CD14-positive monocyte (primary cell): ENCODE results near the gene SRGAP2. TPM values are rescaled to one million over a fixed set of nuclear protein-coding genes. Genes with fewer than 3 reads are reported as not detected.
"Not testable (repeated sequence)": the region's sequence is repeated elsewhere in the genome, so short reads cannot be mapped to it uniquely, and the experiment has no call there.

Experiments
- DNase-seq, 3 donors: peaks; one replicate each; pipeline ENCODE4 v3.0.0-alpha.2; 2011 to 2022
- H2AFZ ChIP-seq: 2 replicates; pipeline ENCODE4 v1.6.0; 2012; ENCODE audit warnings: mild to moderate bottlenecking, low read depth, low read length, inconsistent platforms; ENCODE audit not compliant: insufficient read depth, poor library complexity, severe bottlenecking
- H3K27ac ChIP-seq, 2 donors: 1 replicate in 1 of 2; 2 replicates in 1 of 2; pipeline ENCODE4 v1.5.1; 2012 to 2013; ENCODE audit warnings: low read length in 2 of 2, control low read depth in 1 of 2, inconsistent platforms in 1 of 2, low read depth in 1 of 2, mild to moderate bottlenecking in 1 of 2
- H3K27me3 ChIP-seq, 2 donors: one replicate each; pipeline versions ENCODE4 v1.6.0 to v1.6.1; 2011 to 2013; ENCODE audit warnings: low read length in 2 of 2; ENCODE audit not compliant: control insufficient read depth in 2 of 2, insufficient read depth in 2 of 2
- H3K36me3 ChIP-seq, 2 donors: replicated peaks in 1 of 2; 1 replicate in 1 of 2; 2 replicates in 1 of 2; pipeline versions ENCODE4 v1.5.1 to v1.6.1; 2012 to 2013; ENCODE audit warnings: low read length in 2 of 2, control low read depth in 1 of 2, inconsistent platforms in 1 of 2, mild to moderate bottlenecking in 1 of 2; ENCODE audit not compliant: insufficient read depth in 2 of 2, control insufficient read depth in 1 of 2
- H3K4me1 ChIP-seq, 2 donors: 1 replicate in 1 of 2; 2 replicates in 1 of 2; pipeline versions ENCODE4 v1.5.1 to v1.6.1; 2012 to 2013; ENCODE audit warnings: low read length in 2 of 2, control low read depth in 1 of 2, inconsistent platforms in 1 of 2, mild to moderate bottlenecking in 1 of 2, moderate library complexity in 1 of 2; ENCODE audit not compliant: insufficient read depth in 2 of 2, control insufficient read depth in 1 of 2
- H3K4me2 ChIP-seq: replicated peaks from 2 replicates; pipeline ENCODE3; 2012; ENCODE audit warnings: low read length, moderate library complexity, mild to moderate bottlenecking; ENCODE audit not compliant: poor library complexity, severe bottlenecking; ENCODE audit errors: extremely low read depth
- H3K4me3 ChIP-seq, 3 experiments: fragments of 200-600 bp in 1 of 3; sonication (generic) in 1 of 3; replicated peaks in 1 of 3; 1 replicate in 2 of 3; 2 replicates in 1 of 3; pipeline ENCODE4 v1.5.1; 2011 to 2013; ENCODE audit warnings: low read length in 3 of 3, mild to moderate bottlenecking in 3 of 3, control low read depth in 2 of 3, low read depth in 2 of 3, inconsistent platforms in 1 of 3, moderate library complexity in 1 of 3
- H3K79me2 ChIP-seq: 2 replicates; pipeline ENCODE4 v1.6.0; 2012; ENCODE audit warnings: mild to moderate bottlenecking, control low read depth, inconsistent platforms, low read length, moderate library complexity; ENCODE audit not compliant: insufficient read depth
- H3K9ac ChIP-seq: 2 replicates; pipeline ENCODE4 v1.6.0; 2017; ENCODE audit warnings: low read length, mild to moderate bottlenecking; ENCODE audit not compliant: insufficient read depth, poor library complexity, severe bottlenecking
- H3K9me3 ChIP-seq, 2 donors: replicated peaks in 1 of 2; 1 replicate in 1 of 2; 2 replicates in 1 of 2; pipeline versions ENCODE4 v1.5.1 to v1.6.1; 2012 to 2013; ENCODE audit warnings: low read length in 2 of 2, control low read depth in 1 of 2; ENCODE audit not compliant: control insufficient read depth in 1 of 2, insufficient read depth in 1 of 2
- H4K20me1 ChIP-seq: 2 replicates; pipeline ENCODE4 v1.6.0; 2012; ENCODE audit warnings: mild to moderate bottlenecking, low read length, control low read depth, moderate library complexity; ENCODE audit not compliant: insufficient read depth
- H3K27ac Mint-ChIP-seq, 7 donors: one replicate each; pipeline ENCODE4 v1.8.0; 2020; ENCODE audit warnings: mild to moderate bottlenecking in 7 of 7, mixed read lengths in 7 of 7, moderate library complexity in 6 of 7, inconsistent platforms in 2 of 7
- H3K27me3 Mint-ChIP-seq, 3 donors: one replicate each; pipeline ENCODE4 v1.8.0; 2021 to 2022; ENCODE audit warnings: low read depth in 3 of 3, mild to moderate bottlenecking in 3 of 3, mixed read lengths in 3 of 3, moderate library complexity in 3 of 3, inconsistent platforms in 1 of 3
- H3K36me3 Mint-ChIP-seq, 2 donors: one replicate each; pipeline ENCODE4 v1.8.0; 2020; ENCODE audit warnings: mixed read lengths in 2 of 2, inconsistent platforms in 1 of 2, mild to moderate bottlenecking in 1 of 2
- H3K4me1 Mint-ChIP-seq: one replicate; pipeline ENCODE4 v1.8.0; 2020; ENCODE audit warnings: mild to moderate bottlenecking, mixed read lengths
- H3K4me3 Mint-ChIP-seq, 2 donors: one replicate each; pipeline ENCODE4 v1.8.0; 2020; ENCODE audit warnings: mild to moderate bottlenecking in 2 of 2, mixed read lengths in 2 of 2, moderate library complexity in 1 of 2
- H3K9me3 Mint-ChIP-seq, 7 donors: one replicate each; pipeline ENCODE4 v1.8.0; 2020 to 2022; ENCODE audit warnings: mixed read lengths in 7 of 7, mild to moderate bottlenecking in 6 of 7, moderate library complexity in 6 of 7, inconsistent platforms in 2 of 7
- WGBS: methylation state at CpG from one replicate; pipeline ENCODE4 v1.1.5; 2013; ENCODE audit warnings: missing lambda C conversion rate; ENCODE audit not compliant: insufficient coverage; 5-methylcytosine and 5-hydroxymethylcytosine counted together
- intact Hi-C, 2 donors: fragments of 100-400 bp; cut with micrococcal nuclease; formaldehyde crosslinking; loops; one replicate each; pipeline versions ENCODE4 v1.15.0 to v1.15.1; 2023
- polyA plus RNA-seq, 3 donors: library from polyadenylated mRNA; depleted of rRNA in 1 of 3; unstranded in 2 of 3; stranded (reverse) in 1 of 3; fragments of 300-500 nt in 2 of 3; fragments of >200 nt in 1 of 3; fragmentation: Illumina TruSeq in 2 of 3; gene quantifications; 1 replicate in 2 of 3; 2 replicates in 1 of 3; pipeline ENCODE4 v1.2.3, GENCODE V29; 2012 to 2021

SRGAP2 gene
- polyA plus RNA-seq, 3 donors, result 13.6 to 70.7 (median 19.3) TPM

GRCh38 chr1:206232970-206233645 lies 29.8 kb downstream of the SRGAP2 start:
- intact Hi-C loops, H3K27ac ChIP-seq, H3K36me3 Mint-ChIP-seq: not testable (repeated sequence)

DNA sequence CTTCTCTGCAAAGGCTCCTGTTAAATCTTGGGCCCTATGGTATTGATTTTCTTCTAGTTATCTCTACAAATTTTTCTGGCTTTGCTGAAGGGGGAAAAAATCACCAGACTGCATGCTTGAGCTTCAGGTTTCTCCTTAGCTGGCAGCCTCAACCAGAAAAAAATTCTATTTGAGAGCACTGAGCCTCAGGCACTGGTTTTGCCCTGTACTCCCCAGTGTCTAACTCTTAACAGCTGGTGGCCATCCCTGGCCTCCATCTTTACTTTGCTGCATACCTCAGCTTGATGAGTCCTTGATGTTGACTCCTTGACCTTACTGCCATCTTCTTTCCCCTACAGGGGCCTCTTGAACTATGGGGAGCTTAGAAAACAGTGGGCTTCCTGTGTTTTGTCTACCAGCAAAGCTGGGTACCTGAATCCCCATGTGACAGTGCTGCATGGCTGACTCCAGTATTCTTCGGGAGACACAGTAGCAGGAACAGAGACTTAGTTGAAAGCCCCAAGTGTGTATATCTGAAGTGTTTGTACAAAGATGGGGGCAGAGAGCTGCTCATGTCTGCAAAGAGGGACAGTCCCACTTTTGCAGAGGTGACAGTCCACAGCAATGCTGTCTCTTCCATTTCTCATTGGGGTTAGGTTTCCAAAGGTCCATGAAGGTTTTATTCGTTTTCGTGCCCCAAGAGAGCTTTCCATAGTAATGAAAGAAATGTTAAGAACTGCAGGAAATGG lies 31.0 kb downstream of the SRGAP2 start:
- H3K4me3 ChIP-seq, H4K20me1 ChIP-seq, H3K27ac Mint-ChIP-seq, H3K79me2 ChIP-seq, H3K36me3 Mint-ChIP-seq, H3K4me1 Mint-ChIP-seq, H3K9me3 Mint-ChIP-seq, intact Hi-C loops, H3K9me3 ChIP-seq, H3K27me3 Mint-ChIP-seq, H3K27me3 ChIP-seq, H3K4me2 ChIP-seq, H3K9ac ChIP-seq, H3K27ac ChIP-seq, H3K4me1 ChIP-seq, H3K4me3 Mint-ChIP-seq, DNase-seq, H3K36me3 ChIP-seq, H2AFZ ChIP-seq: not testable (repeated sequence)
- WGBS, result no CpG with 5 or more reads among the region's 3 CpGs

More at GRCh38 chr1:206232970-206233645, 29.8 kb downstream of the SRGAP2 start:
- H3K9me3 ChIP-seq, H3K4me1 ChIP-seq, H3K27me3 Mint-ChIP-seq, H3K27me3 ChIP-seq, DNase-seq, H3K4me1 Mint-ChIP-seq, H3K79me2 ChIP-seq, H3K4me3 Mint-ChIP-seq, H3K9ac ChIP-seq, H4K20me1 ChIP-seq, H2AFZ ChIP-seq, H3K27ac Mint-ChIP-seq, H3K9me3 Mint-ChIP-seq, H3K4me3 ChIP-seq, H3K36me3 ChIP-seq, H3K4me2 ChIP-seq: not testable (repeated sequence)
- WGBS, result no CpG with 5 or more reads among the region's 5 CpGs

GRCh38 chr1:206235190-206235589 lies 31.8 kb downstream of the SRGAP2 start:
- H3K4me1 ChIP-seq, H2AFZ ChIP-seq, H3K27ac ChIP-seq, H3K36me3 Mint-ChIP-seq, H3K27ac Mint-ChIP-seq, H3K4me1 Mint-ChIP-seq, H3K9ac ChIP-seq, H3K79me2 ChIP-seq, H4K20me1 ChIP-seq, H3K9me3 Mint-ChIP-seq, H3K4me3 Mint-ChIP-seq, intact Hi-C loops, H3K27me3 Mint-ChIP-seq, H3K4me3 ChIP-seq, H3K9me3 ChIP-seq, H3K36me3 ChIP-seq, DNase-seq, H3K4me2 ChIP-seq, H3K27me3 ChIP-seq: not testable (repeated sequence)
- WGBS, result no CpG with 5 or more reads among the region's 2 CpGs

DNA sequence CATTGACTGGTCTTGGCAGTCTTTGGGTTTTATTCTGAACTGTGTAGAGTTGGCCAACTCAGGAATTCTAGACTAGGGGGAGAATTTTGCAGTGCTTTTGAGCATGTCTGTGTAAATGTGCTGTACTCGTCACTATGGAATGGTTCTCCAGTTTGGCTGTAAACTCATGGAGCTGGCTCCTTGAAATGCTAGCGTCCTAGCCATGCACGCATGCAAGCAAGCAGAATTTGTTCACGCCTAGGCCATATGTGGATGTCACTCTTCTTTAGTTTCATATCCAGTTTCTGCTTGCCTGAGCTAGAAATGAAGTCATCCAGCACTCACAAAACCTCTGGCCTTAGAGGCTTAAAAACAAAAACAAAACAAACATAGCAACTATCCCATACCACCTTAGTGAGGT lies 36.9 kb downstream of the SRGAP2 start:
- H3K27ac ChIP-seq, result peak overlapping the region; percentile 48 to 69
- Mint-ChIP-seq H3K27ac (peak overlapping the region; percentile 35 to 90 (median 82)), H3K4me1 (peaks cover 15% of the 10 kb centered on the region)
- H3K9ac ChIP-seq, H3K9me3 Mint-ChIP-seq, intact Hi-C loops, H3K36me3 ChIP-seq, H4K20me1 ChIP-seq, H3K27me3 Mint-ChIP-seq, H3K4me2 ChIP-seq, H3K4me3 ChIP-seq, H3K4me3 Mint-ChIP-seq, H3K9me3 ChIP-seq, H3K27me3 ChIP-seq, H2AFZ ChIP-seq, H3K36me3 Mint-ChIP-seq: not testable (repeated sequence)
- peak; percentile 42 to 62 (median 45) for DNase-seq
- H3K79me2 ChIP-seq, result peaks cover 17% of the 10 kb centered on the region
- peaks cover 7 to 18% of the 10 kb centered on the region in 2 donors for H3K4me1 ChIP-seq
- no CpG with 5 or more reads among the region's 4 CpGs for WGBS
